Heart right ventricle (tissue), 16 donors: ENCODE results near the gene SGIP1. TPM values are rescaled to one million over a fixed set of nuclear protein-coding genes. Genes with fewer than 3 reads are reported as not detected.
A peak's percentile ranks its signal among the peaks of the same experiment; 100 is the strongest.

ENCODE experiments used
- ATAC-seq, 8 donors: fragments of 200-7000 bp; cut with Tn5 transposase; one replicate each; pipeline ENCODE4 v1.9.1; 2020; ENCODE audit warnings: mild to moderate bottlenecking in 8 of 8, moderate library complexity in 8 of 8, moderate number of reproducible peaks in 1 of 8
- DNase-seq, 2 donors: peaks; one replicate each; pipeline ENCODE4 v3.0.0-alpha.2; 2020
- H3K27ac ChIP-seq, 10 donors: fragments of 200-600 bp; sonication (generic) in 2 of 10; one replicate each; pipeline versions ENCODE4 v1.5.0 to v1.8.0; 2020 to 2022; ENCODE audit warnings: mild to moderate bottlenecking in 3 of 10
- H3K27me3 ChIP-seq, 7 donors: fragments of 200-600 bp; one replicate each; pipeline ENCODE4 v1.8.0; 2021 to 2022; ENCODE audit warnings: mild to moderate bottlenecking in 2 of 7
- H3K36me3 ChIP-seq, 9 donors: fragments of 200-600 bp; sonication (generic) in 1 of 9; one replicate each; pipeline versions ENCODE4 v1.5.0 to v1.8.0; 2020 to 2022; ENCODE audit warnings: mild to moderate bottlenecking in 2 of 9
- H3K4me1 ChIP-seq, 9 donors: fragments of 200-600 bp; sonication (generic) in 1 of 9; one replicate each; pipeline versions ENCODE4 v1.5.0 to v1.8.0; 2020 to 2022; ENCODE audit warnings: mild to moderate bottlenecking in 4 of 9
- H3K4me3 ChIP-seq, 10 donors: fragments of 200-600 bp; sonication (generic) in 2 of 10; one replicate each; pipeline versions ENCODE4 v1.5.0 to v1.8.0; 2020 to 2022; ENCODE audit warnings: mild to moderate bottlenecking in 7 of 10, moderate library complexity in 2 of 10
- H3K9me3 ChIP-seq, 11 donors: fragments of 200-600 bp in 10 of 11; sonication (generic) in 2 of 11; one replicate each; pipeline versions ENCODE4 v1.5.0 to v1.8.0; 2013 to 2022; ENCODE audit warnings: mild to moderate bottlenecking in 2 of 11, control low read depth in 1 of 11, moderate library complexity in 1 of 11
- WGBS, 2 donors: extraction: QIAGEN DNeasy Blood & Tissue Kit; methylation state at CpG; one replicate each; pipeline ENCODE4 v1.1.7; 2013; ENCODE audit warnings: inconsistent platforms in 1 of 2; 5-methylcytosine and 5-hydroxymethylcytosine counted together
- intact Hi-C, 10 donors: fragments of 100-400 bp; cut with DNase I; formaldehyde crosslinking; loops; one replicate each; pipeline versions ENCODE4 v1.11.1 to v1.14.2; 2022
- polyA plus RNA-seq, 2 donors: library from polyadenylated mRNA; stranded (reverse); fragments of 200-250 nt; gene quantifications; one replicate each; pipeline ENCODE4 v1.2.3, GENCODE V29; 2013
- total RNA-seq, 10 donors: library from RNA; stranded (reverse); fragmentation: NEBNext Ultra II Directional in 3 of 10; extraction: Animal tissue kit (Norgen Biotek cat#: 25700) in 3 of 10; gene quantifications; one replicate each; pipeline versions ENCODE4 v1.2.1 to v1.2.4, GENCODE V29; 2021 to 2023
- TF ChIP-seq, protein P1 (sequence below), 9 donors: fragments of 200-600 bp; sonication (generic) in 2 of 9; IDR thresholded peaks; one replicate each; pipeline versions ENCODE4 v1.5.0 to v1.8.0; 2021 to 2022; ENCODE audit warnings: antibody characterized with exemption in 9 of 9, mild to moderate bottlenecking in 5 of 9, moderate library complexity in 1 of 9
- donor health status: Arrhythmogenic right ventricular cardiomyopathy.
- donor health status: ischemic (EF 13 %, LVEDD 7.1; RV severe dilation, severe dysfunction).
- donor health status: healthy with polysubstance abuse.
- donor health status: DM: no; HTN: yes; CAD: no.
- donor health status: DM: no; HTN: no; CAD: no.
- donor health status: ischemic (EF 25% LVEDD 6.9; RV normal size, moderate dysfunction).
- donor health status: ischemic (EF 25% LVEDD 5.7; RV mildly dilated, moderate dysfunction).
- donor health status: healthy.
- donor health status: DM: yes; HTN: yes; CAD: no.
- donor health status: Ischemic cardiomyopathy.
- donor health status: ischemic (EF 35%, LVEDD 5.7; RV mildly dilated, moderate dysfunction).
- donor health status: nonischemic (EF 11% LVEDD 7.7; RV severe dilation, severe dysfunction).
- donor health status: DM: yes; HTN: yes; CAD: no.
- donor health status: PGD.
- donor health status: ischemic (EF 29% LVEDD 5.4; RV normal size, mild dysfunction).
- donor health status: nonischemic (EF 23%, LVEDD 6.1; RV moderate dilation, normal function).

SGIP1 gene
- total and polyA plus RNA-seq, 12 donors, result 1.6 to 19.6 (median 4.9) TPM

DNA sequence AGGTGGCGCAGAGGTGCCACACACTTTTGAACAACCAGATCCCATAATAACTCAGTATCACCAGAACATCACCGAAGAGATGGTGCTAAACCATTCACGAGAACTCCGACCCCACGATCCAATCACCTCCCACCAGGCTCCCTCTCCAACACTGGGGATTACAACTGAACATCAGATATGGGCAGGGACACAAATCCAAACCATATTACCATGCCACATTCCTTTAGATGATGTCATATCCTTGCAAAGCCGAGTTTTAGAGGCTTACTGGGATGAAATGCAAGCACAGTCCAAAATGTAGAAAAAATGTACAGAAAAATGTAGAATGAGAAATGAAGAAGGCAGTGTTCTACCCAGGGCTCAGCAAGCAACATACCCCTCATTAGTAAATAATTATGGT, 64.7 kb downstream of the SGIP1 start:
- no peaks in the 10 kb centered on the region for H3K36me3 ChIP-seq
- WGBS, 2 donors, result 75 to 79% methylated on average over 6 of the region's 6 CpGs
- H3K27ac ChIP-seq, result no peak overlapping the region
- H3K4me1 ChIP-seq, result peaks cover 0 to 15% (median 5%) of the 10 kb centered on the region in 9 donors
- DNase-seq, result no peak
- TF ChIP-seq, protein P1, sequence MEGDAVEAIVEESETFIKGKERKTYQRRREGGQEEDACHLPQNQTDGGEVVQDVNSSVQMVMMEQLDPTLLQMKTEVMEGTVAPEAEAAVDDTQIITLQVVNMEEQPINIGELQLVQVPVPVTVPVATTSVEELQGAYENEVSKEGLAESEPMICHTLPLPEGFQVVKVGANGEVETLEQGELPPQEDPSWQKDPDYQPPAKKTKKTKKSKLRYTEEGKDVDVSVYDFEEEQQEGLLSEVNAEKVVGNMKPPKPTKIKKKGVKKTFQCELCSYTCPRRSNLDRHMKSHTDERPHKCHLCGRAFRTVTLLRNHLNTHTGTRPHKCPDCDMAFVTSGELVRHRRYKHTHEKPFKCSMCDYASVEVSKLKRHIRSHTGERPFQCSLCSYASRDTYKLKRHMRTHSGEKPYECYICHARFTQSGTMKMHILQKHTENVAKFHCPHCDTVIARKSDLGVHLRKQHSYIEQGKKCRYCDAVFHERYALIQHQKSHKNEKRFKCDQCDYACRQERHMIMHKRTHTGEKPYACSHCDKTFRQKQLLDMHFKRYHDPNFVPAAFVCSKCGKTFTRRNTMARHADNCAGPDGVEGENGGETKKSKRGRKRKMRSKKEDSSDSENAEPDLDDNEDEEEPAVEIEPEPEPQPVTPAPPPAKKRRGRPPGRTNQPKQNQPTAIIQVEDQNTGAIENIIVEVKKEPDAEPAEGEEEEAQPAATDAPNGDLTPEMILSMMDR (IDR thresholded peaks at IDR 0.05), result no peak
- peaks cover 0 to 9% (median 0%) of the 10 kb centered on the region in 11 donors for H3K9me3 ChIP-seq
- no peak overlapping the region for H3K4me3 ChIP-seq
- ATAC-seq, result peak in 1 of 8 donors; percentile 21
- H3K27me3 ChIP-seq, result no peaks in the 10 kb centered on the region
- intact Hi-C loops, result no loop called here

DNA sequence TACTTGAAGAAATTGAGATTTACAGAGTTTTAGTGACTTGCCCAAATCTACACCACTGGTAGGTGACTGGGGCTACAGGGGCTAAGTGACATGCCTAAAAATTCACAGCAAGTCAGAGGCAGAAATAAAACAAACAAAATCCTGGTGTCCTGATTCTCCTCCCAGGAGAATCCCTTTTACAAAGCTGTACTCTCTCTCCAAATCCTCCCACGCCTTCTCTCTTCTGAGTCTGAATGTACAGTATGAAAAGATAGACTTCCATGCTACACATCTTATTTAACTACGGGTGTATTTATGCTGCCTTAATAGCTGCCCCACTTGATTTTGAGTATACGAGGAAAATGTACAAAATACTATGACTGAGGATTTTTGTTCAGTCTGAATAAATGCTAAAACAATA, 65.4 kb downstream of the SGIP1 start:
- ATAC-seq (no peak), DNase-seq (no peak)
- Histone ChIP-seq H3K27ac (peak overlapping the region in 1 of 10 donors; percentile 22), H3K4me1 (peaks cover 0 to 15% (median 5%) of the 10 kb centered on the region in 9 donors), H3K4me3 (no peak overlapping the region), H3K9me3 (peaks cover 0 to 9% (median 0%) of the 10 kb centered on the region in 11 donors), H3K27me3 (no peaks in the 10 kb centered on the region), H3K36me3 (no peaks in the 10 kb centered on the region)
- intact Hi-C loops, result no loop called here
- WGBS, 2 donors, result 70 to 76% methylated on average over 3 of the region's 3 CpGs
- TF ChIP-seq, protein P1 (IDR thresholded peaks at IDR 0.05), result no peak

DNA sequence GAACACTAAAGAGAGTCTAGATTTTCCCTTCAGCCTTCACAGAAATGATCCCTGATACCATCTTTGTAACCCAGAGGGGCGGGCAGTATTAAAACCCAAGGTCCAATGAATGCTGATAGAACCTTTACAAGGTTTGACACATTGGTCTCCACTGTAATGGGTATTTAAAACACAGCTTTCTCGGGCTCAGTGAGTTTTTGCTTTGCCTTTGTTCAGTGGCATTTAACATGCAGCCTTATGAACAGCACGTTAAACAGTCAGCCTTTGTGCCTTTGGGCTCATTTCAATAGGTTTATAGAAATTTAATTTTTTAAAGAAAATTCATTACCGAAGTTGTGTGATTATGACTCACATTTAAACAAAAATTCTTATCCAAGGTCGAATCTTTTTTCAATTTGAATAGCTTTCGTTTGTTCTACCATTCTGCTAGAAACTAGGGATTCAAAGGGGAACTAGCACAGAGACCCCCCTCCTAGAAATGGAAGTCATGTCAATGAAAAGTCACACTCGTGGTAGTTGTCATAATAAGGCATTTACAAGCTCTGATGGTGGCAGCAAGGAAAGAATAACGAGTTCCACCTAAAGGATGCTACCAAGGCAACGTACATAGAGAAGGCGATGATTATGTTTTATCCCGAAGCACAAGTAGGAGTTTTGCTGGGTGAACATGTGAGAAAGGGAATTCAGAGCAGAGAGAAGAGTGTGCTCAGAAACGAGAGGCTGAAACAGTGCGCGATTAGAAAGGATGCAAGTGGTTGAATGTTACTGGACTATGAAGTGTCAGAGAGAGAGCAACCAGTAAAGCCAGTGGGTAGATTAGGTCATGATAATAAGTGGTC, 66.2 kb downstream of the SGIP1 start:
- peaks cover 0 to 9% (median 0%) of the 10 kb centered on the region in 11 donors for H3K9me3 ChIP-seq
- H3K4me3 ChIP-seq, result no peak overlapping the region
- WGBS, 2 donors, result 88 to 90% methylated on average over 14 of the region's 14 CpGs
- no peaks in the 10 kb centered on the region for H3K27me3 ChIP-seq
- H3K4me1 ChIP-seq, result peaks cover 0 to 17% (median 5%) of the 10 kb centered on the region in 9 donors
- no peak for ATAC-seq
- H3K36me3 ChIP-seq, result no peaks in the 10 kb centered on the region
- DNase-seq, result no peak
- intact Hi-C loops, result no loop called here
- peak overlapping the region in 1 of 10 donors; percentile 22 for H3K27ac ChIP-seq
- TF ChIP-seq, protein P1 (IDR thresholded peaks at IDR 0.05), result no peak

GRCh38 chr1:66605419-66605997, 71.6 kb downstream of the SGIP1 start:
- peak in 6 of 8 donors; percentile 45 to 94 (median 78) for ATAC-seq
- H3K36me3 ChIP-seq, result no peaks in the 10 kb centered on the region
- WGBS, 2 donors, result 78 to 80% methylated on average over 10 of the region's 10 CpGs
- peaks cover 0 to 5% (median 0%) of the 10 kb centered on the region in 9 donors for H3K4me1 ChIP-seq
- H3K4me3 ChIP-seq, result no peak overlapping the region
- TF ChIP-seq, protein P1 (IDR thresholded peaks at IDR 0.05), result no peak
- DNase-seq, result no peak
- H3K27ac ChIP-seq, result peak overlapping the region in 3 of 10 donors; percentile 10 to 51 (median 46)
- H3K9me3 ChIP-seq, result no peaks in the 10 kb centered on the region
- no peaks in the 10 kb centered on the region for H3K27me3 ChIP-seq
- intact Hi-C loops, result loop anchor here in 1 of 10 donors (5.0 kb wide), 1 partner anchor 63 kb away; no protein-coding TSS in a partner anchor
